ENCODE data around the gene ARID1A.
A peak's percentile ranks its signal among the peaks of the same experiment; 100 is the strongest.

The ARID1A gene

DNA sequence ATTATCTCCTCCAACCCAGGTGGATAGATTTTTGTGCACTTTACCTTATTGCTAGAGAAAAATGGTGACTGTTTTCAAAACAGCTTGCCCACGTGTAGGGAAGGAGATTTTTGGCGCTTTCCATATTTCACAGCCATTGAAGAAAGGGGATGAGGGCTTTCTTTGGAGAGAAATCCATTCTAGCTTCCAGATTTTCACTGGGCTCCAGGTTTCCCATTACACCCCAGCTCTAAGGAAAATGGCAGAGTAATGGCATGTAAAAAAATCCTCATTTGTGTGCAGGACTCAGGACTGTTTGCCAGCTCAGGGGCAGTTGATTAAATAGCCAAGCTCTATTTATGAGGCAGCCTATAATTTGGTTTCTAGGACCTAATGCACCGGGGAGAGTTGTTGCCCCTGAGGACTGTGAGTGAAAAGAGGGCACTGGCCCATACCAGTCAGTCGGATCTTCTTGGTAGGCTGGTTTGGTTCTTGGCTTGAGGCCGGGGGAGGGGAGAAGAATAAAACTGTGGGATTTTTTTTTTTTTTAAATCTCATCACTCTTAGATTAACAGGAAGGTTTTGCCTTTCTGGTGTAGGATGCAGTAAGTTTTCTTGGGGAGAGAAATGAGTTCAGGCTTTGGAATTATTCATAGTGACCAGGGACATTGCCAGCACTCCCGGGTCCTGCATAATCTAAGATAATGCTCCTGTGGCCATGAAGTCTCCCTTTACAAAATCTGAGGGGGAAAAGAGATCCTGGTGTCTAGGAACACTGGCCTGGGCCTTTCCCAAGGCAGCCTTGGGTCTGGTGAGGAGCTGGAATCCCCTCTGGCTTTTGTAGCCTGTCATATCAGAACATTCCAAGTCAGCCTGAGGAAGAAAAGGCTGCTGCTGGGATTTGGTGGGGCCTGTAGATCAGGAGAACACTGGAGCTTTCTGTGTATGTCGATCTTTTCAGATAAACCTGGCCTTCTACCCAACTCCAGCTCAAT, 1.9 kb upstream of the ARID1A start:
- H3K4me3 Mint-ChIP-seq: peak overlapping the region; percentile 89
- peak overlapping the region; percentile 93 for H3K27ac Mint-ChIP-seq
- no peak for ATAC-seq
- peak; percentile 16 for DNase-seq
- H3K27me3 Mint-ChIP-seq: no peaks in the 10 kb centered on the region
- no peaks in the 10 kb centered on the region for H3K36me3 Mint-ChIP-seq (ENCODE audit: low read depth)
- H3K4me1 Mint-ChIP-seq: peaks cover 37% of the 10 kb centered on the region
- H3K9me3 Mint-ChIP-seq: no peaks in the 10 kb centered on the region

DNA sequence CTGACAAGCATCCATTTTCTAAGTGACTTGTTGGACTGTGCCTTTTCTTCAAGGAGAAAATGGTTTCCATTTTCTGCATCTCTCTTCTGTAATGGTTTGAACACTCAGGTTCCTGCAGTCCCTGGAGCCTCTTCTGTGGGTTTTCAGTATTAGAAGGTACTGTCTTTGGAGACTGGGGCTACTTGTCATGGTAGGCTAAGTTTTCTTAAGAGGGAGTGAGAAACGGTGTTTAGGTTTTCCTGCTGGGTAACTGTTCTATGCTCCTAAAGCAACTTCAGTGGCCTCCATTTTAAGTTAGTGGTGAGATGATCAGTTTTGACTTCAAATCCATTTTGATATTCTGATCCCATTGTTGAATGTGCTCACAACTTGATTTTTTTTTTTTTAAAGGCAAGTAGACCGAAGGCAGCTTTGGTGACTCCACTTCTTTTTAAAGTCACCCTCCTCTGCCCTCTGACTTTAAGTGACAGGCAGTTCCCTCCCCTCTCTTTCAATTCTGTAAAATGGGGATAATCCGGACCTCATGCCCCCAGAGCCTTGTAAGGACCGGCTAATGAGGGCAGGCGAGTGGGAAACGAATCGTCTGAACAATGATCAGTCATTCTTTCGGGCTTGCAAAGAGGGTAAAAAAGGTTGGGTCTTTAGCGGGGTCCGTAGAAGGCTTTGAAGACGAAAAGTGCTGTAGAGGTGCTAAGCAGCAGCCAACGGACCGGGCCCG, 1.0 kb upstream of the ARID1A start:
- Mint-ChIP-seq H3K36me3 (ENCODE audit: low read depth) (peaks cover under 1% of the 10 kb centered on the region), H3K4me3 (peak overlapping the region; percentile 89), H3K27me3 (no peaks in the 10 kb centered on the region), H3K4me1 (peaks cover 37% of the 10 kb centered on the region), H3K27ac (peak overlapping the region; percentile 93), H3K9me3 (no peaks in the 10 kb centered on the region)
- ATAC-seq (no peak), DNase-seq (no peak)

DNA sequence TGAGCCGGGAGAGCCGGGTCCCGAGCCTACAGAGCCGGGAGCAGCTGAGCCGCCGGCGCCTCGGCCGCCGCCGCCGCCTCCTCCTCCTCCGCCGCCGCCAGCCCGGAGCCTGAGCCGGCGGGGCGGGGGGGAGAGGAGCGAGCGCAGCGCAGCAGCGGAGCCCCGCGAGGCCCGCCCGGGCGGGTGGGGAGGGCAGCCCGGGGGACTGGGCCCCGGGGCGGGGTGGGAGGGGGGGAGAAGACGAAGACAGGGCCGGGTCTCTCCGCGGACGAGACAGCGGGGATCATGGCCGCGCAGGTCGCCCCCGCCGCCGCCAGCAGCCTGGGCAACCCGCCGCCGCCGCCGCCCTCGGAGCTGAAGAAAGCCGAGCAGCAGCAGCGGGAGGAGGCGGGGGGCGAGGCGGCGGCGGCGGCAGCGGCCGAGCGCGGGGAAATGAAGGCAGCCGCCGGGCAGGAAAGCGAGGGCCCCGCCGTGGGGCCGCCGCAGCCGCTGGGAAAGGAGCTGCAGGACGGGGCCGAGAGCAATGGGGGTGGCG, 371 bp downstream of the ARID1A start:
- peak overlapping the region; percentile 89 for H3K4me3 Mint-ChIP-seq
- H3K27ac Mint-ChIP-seq: no peak overlapping the region
- DNase-seq: no peak
- no peaks in the 10 kb centered on the region for H3K27me3 Mint-ChIP-seq
- peaks cover 5% of the 10 kb centered on the region for H3K36me3 Mint-ChIP-seq (ENCODE audit: low read depth)
- no peak for ATAC-seq
- H3K9me3 Mint-ChIP-seq: no peaks in the 10 kb centered on the region
- peaks cover 32% of the 10 kb centered on the region for H3K4me1 Mint-ChIP-seq

DNA sequence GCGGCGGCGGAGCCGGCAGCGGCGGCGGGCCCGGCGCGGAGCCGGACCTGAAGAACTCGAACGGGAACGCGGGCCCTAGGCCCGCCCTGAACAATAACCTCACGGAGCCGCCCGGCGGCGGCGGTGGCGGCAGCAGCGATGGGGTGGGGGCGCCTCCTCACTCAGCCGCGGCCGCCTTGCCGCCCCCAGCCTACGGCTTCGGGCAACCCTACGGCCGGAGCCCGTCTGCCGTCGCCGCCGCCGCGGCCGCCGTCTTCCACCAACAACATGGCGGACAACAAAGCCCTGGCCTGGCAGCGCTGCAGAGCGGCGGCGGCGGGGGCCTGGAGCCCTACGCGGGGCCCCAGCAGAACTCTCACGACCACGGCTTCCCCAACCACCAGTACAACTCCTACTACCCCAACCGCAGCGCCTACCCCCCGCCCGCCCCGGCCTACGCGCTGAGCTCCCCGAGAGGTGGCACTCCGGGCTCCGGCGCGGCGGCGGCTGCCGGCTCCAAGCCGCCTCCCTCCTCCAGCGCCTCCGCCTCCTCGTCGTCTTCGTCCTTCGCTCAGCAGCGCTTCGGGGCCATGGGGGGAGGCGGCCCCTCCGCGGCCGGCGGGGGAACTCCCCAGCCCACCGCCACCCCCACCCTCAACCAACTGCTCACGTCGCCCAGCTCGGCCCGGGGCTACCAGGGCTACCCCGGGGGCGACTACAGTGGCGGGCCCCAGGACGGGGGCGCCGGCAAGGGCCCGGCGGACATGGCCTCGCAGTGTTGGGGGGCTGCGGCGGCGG, 1.0 kb downstream of the ARID1A start:
- H3K4me1 Mint-ChIP-seq: peaks cover 30% of the 10 kb centered on the region
- H3K27me3 Mint-ChIP-seq: no peaks in the 10 kb centered on the region
- H3K9me3 Mint-ChIP-seq: no peaks in the 10 kb centered on the region
- peaks cover 5% of the 10 kb centered on the region for H3K36me3 Mint-ChIP-seq (ENCODE audit: low read depth)
- DNase-seq (peak; percentile 70), ATAC-seq (peak; percentile 9)
- H3K27ac Mint-ChIP-seq: no peak overlapping the region
- H3K4me3 Mint-ChIP-seq: peak overlapping the region; percentile 68

DNA sequence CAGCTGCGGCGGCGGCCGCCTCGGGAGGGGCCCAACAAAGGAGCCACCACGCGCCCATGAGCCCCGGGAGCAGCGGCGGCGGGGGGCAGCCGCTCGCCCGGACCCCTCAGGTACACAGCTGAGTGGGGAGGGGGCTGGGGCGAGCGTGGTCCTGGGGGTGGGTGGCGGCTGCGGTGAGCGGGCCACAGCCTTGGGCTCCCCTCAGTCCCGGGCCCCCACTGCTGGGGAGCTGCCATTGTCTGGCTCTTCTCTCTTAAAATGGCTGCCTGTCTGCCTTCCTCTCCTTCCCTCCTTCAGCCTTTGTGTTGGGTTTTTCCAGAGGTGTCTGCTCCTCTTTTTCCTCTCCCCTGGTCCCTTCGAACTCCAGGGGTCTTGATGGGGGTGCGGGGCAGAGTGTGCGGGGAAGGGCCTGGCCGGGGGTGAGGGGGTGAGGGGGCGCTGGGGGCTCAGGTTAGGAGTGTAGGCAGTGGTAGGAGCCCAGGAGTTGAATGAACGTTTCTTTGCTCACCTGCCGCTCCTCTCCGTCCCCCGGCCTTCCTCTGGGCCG, 1.7 kb downstream of the ARID1A start:
- no peak for DNase-seq
- no peaks in the 10 kb centered on the region for H3K27me3 Mint-ChIP-seq
- H3K9me3 Mint-ChIP-seq: no peaks in the 10 kb centered on the region
- no peak for ATAC-seq
- H3K36me3 Mint-ChIP-seq (ENCODE audit: low read depth): peaks cover 5% of the 10 kb centered on the region
- peaks cover 25% of the 10 kb centered on the region for H3K4me1 Mint-ChIP-seq
- H3K4me3 Mint-ChIP-seq: no peak overlapping the region
- H3K27ac Mint-ChIP-seq: no peak overlapping the region

DNA sequence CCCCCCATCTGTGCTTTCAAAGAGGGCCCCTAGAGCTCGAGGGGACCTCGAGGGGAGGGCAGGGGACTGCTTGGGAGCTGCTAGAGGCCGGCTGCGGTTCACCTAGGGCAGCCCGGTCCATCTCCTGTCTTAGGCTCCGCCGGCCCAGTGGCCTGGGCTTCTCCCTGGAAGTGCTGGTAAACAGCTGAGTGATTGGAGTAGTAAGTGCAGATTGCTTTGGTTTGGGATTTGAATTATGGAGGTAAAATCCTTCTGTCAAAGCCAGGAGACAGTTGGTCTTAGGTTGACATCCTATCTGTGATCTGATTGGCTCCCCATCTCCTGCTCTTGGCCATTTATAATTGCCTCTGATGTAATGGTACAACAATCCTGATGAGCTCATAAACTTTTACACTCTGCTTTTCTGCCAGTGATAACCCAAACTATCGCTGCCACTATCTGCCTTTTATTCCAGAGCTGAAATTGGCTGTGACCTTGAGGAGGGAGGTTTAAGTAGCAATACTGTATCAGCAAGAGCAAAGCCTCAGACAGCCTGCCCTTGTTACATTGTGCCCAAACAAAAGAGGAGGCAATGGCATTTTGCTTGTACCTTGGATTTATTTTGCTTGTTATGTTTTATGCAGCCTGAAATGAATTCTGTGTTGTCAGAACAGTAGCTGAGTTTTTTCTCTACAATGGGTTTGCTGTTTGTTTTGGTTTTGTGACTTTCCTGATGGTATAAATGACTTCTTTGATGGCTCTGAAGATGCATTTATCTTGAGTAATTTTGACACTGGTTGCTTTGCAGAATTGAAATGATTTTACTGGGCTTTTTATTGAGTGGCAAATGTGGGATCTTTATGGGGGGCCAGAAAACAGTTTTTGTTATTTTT, 2.4 kb downstream of the ARID1A start:
- ATAC-seq: peak; percentile 33
- Mint-ChIP-seq H3K4me3 (no peak overlapping the region), H3K27me3 (no peaks in the 10 kb centered on the region)

DNA sequence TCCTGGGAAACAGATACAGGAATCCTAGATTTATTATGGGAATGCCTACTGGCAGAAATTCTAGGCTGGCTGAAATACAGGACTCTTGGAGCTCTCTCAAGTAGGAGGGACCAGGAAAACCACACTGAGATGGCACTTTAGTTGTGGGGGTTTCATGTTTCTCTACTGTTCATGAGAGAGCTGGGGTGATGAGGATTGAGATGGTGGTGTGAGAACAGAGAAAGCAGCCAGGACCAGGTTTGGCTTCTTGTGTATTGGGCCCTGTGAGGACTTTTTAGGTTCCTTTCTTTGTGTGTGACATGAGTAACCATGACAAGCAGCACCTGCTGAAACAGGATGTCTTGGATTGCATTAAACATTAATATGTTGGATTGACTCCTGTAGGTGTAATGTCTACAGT, 4.9 kb downstream of the ARID1A start:
- H3K4me3 Mint-ChIP-seq: no peak overlapping the region
- ATAC-seq (no peak), DNase-seq (no peak)
- H3K9me3 Mint-ChIP-seq: no peaks in the 10 kb centered on the region
- peaks cover 10% of the 10 kb centered on the region for H3K4me1 Mint-ChIP-seq
- no peak overlapping the region for H3K27ac Mint-ChIP-seq
- H3K36me3 Mint-ChIP-seq (ENCODE audit: low read depth): peaks cover 16% of the 10 kb centered on the region
- H3K27me3 Mint-ChIP-seq: no peaks in the 10 kb centered on the region

More for the DNA sequence above, 2.4 kb downstream of the ARID1A start:
- peaks cover 5% of the 10 kb centered on the region for H3K36me3 Mint-ChIP-seq (ENCODE audit: low read depth)
- peak; percentile 41 for DNase-seq
- H3K9me3 Mint-ChIP-seq: no peaks in the 10 kb centered on the region
- peaks cover 18% of the 10 kb centered on the region for H3K4me1 Mint-ChIP-seq
- no peak overlapping the region for H3K27ac Mint-ChIP-seq

DNA sequence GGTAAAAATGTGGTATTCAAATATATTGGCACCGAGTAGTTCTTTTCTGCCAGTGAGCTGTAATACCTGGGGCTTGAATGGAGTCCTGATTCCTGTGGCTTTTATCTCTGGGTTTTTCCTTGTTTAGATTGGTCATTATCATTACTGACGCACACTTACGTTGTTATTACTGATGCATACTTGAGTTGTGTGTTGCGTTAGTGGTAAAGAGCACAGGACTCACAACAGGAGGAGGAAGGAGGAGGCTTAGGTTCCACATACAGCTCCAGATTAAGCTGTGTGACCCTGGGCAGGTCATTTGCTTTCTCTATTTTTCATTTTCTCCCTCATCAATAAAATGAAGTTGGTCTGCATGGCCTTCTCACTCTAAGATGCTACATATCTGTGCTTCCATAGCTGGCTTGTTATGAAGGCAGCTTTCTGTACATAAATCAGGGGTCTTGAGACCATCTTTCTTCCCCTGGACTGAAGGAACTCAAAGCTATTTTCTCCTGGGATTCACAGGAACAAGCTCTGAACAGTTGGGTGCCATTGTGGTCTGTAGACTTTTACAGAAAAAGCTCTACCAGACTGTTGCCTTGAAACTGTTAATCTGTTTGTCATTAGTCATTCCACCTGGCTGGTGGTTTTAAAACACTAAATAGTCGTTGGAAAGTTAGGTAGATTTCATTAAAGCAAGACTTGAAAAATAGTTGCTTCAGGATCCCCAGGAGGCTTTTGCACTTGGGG, 5.6 kb downstream of the ARID1A start:
- no peaks in the 10 kb centered on the region for H3K9me3 Mint-ChIP-seq
- no peak overlapping the region for H3K27ac Mint-ChIP-seq
- DNase-seq: no peak
- H3K4me3 Mint-ChIP-seq: no peak overlapping the region
- H3K36me3 Mint-ChIP-seq (ENCODE audit: low read depth): peaks cover 19% of the 10 kb centered on the region
- H3K27me3 Mint-ChIP-seq: no peaks in the 10 kb centered on the region
- H3K4me1 Mint-ChIP-seq: peaks cover 17% of the 10 kb centered on the region
- no peak for ATAC-seq

DNA sequence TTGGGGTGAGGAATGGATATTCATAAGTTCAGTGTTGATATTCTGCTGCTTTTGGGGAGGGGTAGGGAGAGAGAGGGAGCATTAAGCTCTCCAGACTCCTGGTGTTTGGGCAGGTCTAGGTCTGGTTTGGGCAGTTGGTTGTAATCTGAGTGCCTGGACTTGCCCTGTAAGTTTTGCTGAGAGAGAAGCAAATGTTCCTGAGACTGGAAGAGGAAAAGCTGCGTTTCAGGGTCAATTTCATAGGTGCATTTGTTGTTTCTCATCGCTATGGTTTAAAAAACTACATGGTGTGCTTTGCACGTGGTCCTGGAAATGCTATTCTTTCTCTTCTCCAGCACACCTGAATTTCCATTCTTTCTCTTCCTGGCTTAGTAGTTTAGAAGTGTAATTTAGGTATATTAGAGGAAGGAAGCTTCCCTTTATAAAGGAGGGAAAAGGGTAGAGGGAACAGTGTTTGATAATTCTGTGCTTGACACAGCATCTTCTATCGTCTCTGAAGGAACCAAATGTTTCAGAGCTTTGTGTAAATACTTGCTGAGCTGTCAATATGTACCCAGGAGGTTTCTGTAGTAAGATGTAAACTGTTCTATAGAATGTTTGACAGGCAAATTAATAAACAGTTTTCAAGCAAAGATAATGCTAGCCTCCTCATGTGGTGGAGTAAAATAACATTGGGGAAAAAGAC, 6.3 kb downstream of the ARID1A start:
- Mint-ChIP-seq H3K27ac (no peak overlapping the region), H3K4me1 (peaks cover 23% of the 10 kb centered on the region), H3K27me3 (no peaks in the 10 kb centered on the region), H3K36me3 (ENCODE audit: low read depth) (peaks cover 22% of the 10 kb centered on the region), H3K9me3 (no peaks in the 10 kb centered on the region), H3K4me3 (no peak overlapping the region)
- ATAC-seq (peak; percentile 13), DNase-seq (no peak)

DNA sequence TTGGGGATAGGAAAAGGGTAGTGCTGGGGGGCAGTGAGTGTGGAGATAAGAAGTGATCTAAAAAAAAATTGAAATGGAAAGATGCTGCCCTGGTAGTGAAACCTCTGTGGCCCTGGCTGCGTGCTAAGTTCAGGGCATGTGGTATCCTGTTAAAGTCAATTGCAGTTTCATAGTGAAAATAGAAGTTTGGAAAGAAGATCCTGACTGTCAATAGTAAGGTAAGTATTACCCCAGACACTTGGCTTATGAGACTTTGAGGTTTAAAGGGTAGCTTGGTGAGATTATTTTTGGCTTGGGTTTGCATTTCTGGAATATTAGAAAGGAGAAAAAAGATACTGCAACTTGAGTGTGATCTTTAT, 6.8 kb downstream of the ARID1A start:
- no peak overlapping the region for H3K4me3 Mint-ChIP-seq
- no peaks in the 10 kb centered on the region for H3K9me3 Mint-ChIP-seq
- peaks cover 28% of the 10 kb centered on the region for H3K4me1 Mint-ChIP-seq
- ATAC-seq: peak; percentile 76
- H3K27ac Mint-ChIP-seq: no peak overlapping the region
- peak; percentile 41 for DNase-seq
- peaks cover 25% of the 10 kb centered on the region for H3K36me3 Mint-ChIP-seq (ENCODE audit: low read depth)
- H3K27me3 Mint-ChIP-seq: no peaks in the 10 kb centered on the region

DNA sequence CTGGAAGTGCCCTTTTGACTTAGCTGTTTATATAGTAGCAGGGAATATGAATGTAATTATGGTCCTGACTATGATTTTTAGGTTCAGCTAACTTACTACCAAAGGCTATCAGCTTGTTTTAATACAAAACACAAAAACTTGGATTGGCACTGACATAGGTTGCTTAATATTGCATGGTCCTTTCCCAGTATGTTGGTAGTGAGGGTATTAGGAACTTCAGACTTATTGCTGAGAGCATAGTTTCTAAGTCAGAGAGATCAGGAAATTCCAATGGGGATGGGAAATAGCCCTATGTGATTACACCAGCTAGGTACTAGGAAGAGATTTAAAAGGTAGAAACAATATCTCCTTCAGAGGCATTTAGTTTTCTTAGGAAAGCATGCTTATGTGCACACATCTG, 7.7 kb downstream of the ARID1A start:
- H3K27ac Mint-ChIP-seq: no peak overlapping the region
- ATAC-seq (no peak), DNase-seq (no peak)
- no peaks in the 10 kb centered on the region for H3K9me3 Mint-ChIP-seq
- peaks cover 29% of the 10 kb centered on the region for H3K36me3 Mint-ChIP-seq (ENCODE audit: low read depth)
- H3K27me3 Mint-ChIP-seq: no peaks in the 10 kb centered on the region
- H3K4me1 Mint-ChIP-seq: peaks cover 32% of the 10 kb centered on the region
- no peak overlapping the region for H3K4me3 Mint-ChIP-seq

DNA sequence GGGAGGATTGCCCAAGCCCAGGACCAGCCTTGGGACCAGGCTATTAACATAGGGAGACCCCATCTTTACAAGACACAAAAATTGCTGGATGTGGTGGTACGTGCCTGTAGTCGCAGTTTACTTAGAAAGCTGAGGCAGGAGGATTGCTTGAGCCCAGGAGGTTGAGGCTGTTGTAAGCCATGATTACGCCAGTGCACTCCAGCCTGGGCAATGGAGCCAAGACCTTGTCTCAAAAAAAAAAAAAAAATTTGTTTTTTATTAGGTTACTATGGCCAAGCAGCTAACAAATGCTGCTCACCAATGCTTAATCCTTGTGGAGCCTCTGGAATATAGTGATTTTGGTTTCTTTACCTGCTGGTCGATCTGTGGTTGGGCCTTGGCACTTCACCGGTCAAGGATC, 8.8 kb downstream of the ARID1A start:
- Mint-ChIP-seq H3K27me3 (no peaks in the 10 kb centered on the region), H3K4me3 (no peak overlapping the region), H3K4me1 (peaks cover 38% of the 10 kb centered on the region), H3K9me3 (no peaks in the 10 kb centered on the region), H3K36me3 (ENCODE audit: low read depth) (peaks cover 35% of the 10 kb centered on the region), H3K27ac (no peak overlapping the region)
- no peak for ATAC-seq
- DNase-seq: no peak
